GM23338 (cell line): ENCODE data around the gene VGLL4. TPM values are rescaled to one million over a fixed set of nuclear protein-coding genes. Genes with fewer than 3 reads are reported as not detected.

Experiments
- ATAC-seq: fragments of 200-7000 bp; cut with Tn5 transposase; 3 replicates; pipeline ENCODE4 v1.9.1; 2020
- DNase-seq: peaks from one replicate; pipeline ENCODE4 v3.0.0-alpha.2; 2015; ENCODE audit warnings: low spot score
- H2AFZ ChIP-seq: fragments of 200-600 bp; sonication (generic); 2 replicates; pipeline ENCODE4 v1.8.0; 2016; ENCODE audit warnings: antibody characterized with exemption, mild to moderate bottlenecking, moderate library complexity
- H3F3A ChIP-seq: fragments of 200-600 bp; sonication (generic); replicated peaks from 2 replicates; pipeline ENCODE4 v1.8.0; 2017; ENCODE audit warnings: antibody characterized with exemption, mixed run types, low read depth
- H3K27ac ChIP-seq: fragments of 200-600 bp; sonication (generic); 2 replicates; pipeline ENCODE4 v1.6.1; 2016; ENCODE audit warnings: low read depth
- H3K27me3 ChIP-seq: fragments of 200-600 bp; sonication (generic); 2 replicates; pipeline ENCODE4 v1.8.0; 2016; ENCODE audit warnings: mild to moderate bottlenecking, mixed run types, moderate library complexity; ENCODE audit not compliant: insufficient read depth
- H3K36me3 ChIP-seq: fragments of 200-600 bp; sonication (generic); 2 replicates; pipeline ENCODE4 v1.8.0; 2016; ENCODE audit warnings: mild to moderate bottlenecking; ENCODE audit not compliant: insufficient read depth
- H3K4me1 ChIP-seq: fragments of 200-600 bp; sonication (generic); 2 replicates; pipeline ENCODE4 v1.8.0; 2016; ENCODE audit warnings: mild to moderate bottlenecking, moderate library complexity; ENCODE audit not compliant: insufficient read depth
- H3K4me2 ChIP-seq: fragments of 200-600 bp; sonication (generic); 2 replicates; pipeline ENCODE4 v1.7.1; 2017; ENCODE audit warnings: mixed run types
- H3K4me3 ChIP-seq: fragments of 200-600 bp; sonication (generic); 2 replicates; pipeline ENCODE4 v1.6.1; 2016; ENCODE audit warnings: mixed run types
- H3K79me2 ChIP-seq: fragments of 200-600 bp; sonication (generic); replicated peaks from 2 replicates; pipeline ENCODE4 v1.8.0; 2017; ENCODE audit warnings: mild to moderate bottlenecking; ENCODE audit not compliant: insufficient read depth
- H3K9me2 ChIP-seq: fragments of 200-600 bp; sonication (generic); 2 replicates; pipeline ENCODE4 v1.8.0; 2017; ENCODE audit not compliant: insufficient read depth
- H4K20me1 ChIP-seq: fragments of 200-600 bp; sonication (generic); replicated peaks from 2 replicates; pipeline ENCODE4 v1.8.0; 2017; ENCODE audit warnings: mild to moderate bottlenecking; ENCODE audit not compliant: insufficient read depth
- H3K27ac Mint-ChIP-seq: 2 replicates; pipeline ENCODE4 v1.8.0; 2020; ENCODE audit warnings: inconsistent platforms, mild to moderate bottlenecking, moderate library complexity, mixed read lengths
- H3K27me3 Mint-ChIP-seq: 3 replicates; pipeline ENCODE4 v1.8.0; 2022; ENCODE audit warnings: low read depth, mild to moderate bottlenecking, moderate library complexity, mixed read lengths, inconsistent platforms; ENCODE audit not compliant: insufficient read depth, poor library complexity
- H3K36me3 Mint-ChIP-seq: 3 replicates; pipeline ENCODE4 v1.8.0; 2021; ENCODE audit warnings: low read depth, mild to moderate bottlenecking, inconsistent platforms, moderate library complexity, mixed read lengths
- H3K4me1 Mint-ChIP-seq: 3 replicates; pipeline ENCODE4 v1.8.0; 2020; ENCODE audit warnings: mild to moderate bottlenecking, inconsistent platforms, mixed read lengths
- H3K4me3 Mint-ChIP-seq: 3 replicates; pipeline ENCODE4 v1.8.0; 2021; ENCODE audit warnings: moderate library complexity, mild to moderate bottlenecking, inconsistent platforms, mixed read lengths
- H3K9me3 Mint-ChIP-seq: 3 replicates; pipeline ENCODE4 v1.8.0; 2020; ENCODE audit warnings: moderate library complexity, mild to moderate bottlenecking, inconsistent platforms, mixed read lengths
- CREB1 ChIP-seq: fragments of 250-450 bp; sonication (Bioruptor Pico); IDR thresholded peaks from 2 replicates; pipeline ENCODE4 v1.5.0; 2020; ENCODE audit warnings: low read depth, mild to moderate bottlenecking, moderate library complexity
- EZH2phosphoT487 ChIP-seq: fragments of 200-600 bp; sonication (generic); IDR thresholded peaks from one replicate; pipeline ENCODE4 v1.8.1; 2018; ENCODE audit warnings: antibody characterized with exemption; ENCODE audit not compliant: unreplicated experiment
- JUNB ChIP-seq: IDR thresholded peaks from one replicate; pipeline ENCODE4 v1.6.1; 2016; ENCODE audit warnings: antibody characterized with exemption; ENCODE audit not compliant: unreplicated experiment
- NANOG ChIP-seq: IDR thresholded peaks from 2 replicates; pipeline ENCODE4 v1.6.1; 2016; ENCODE audit warnings: antibody characterized with exemption, borderline replicate concordance
- POLR2AphosphoS5 ChIP-seq: IDR thresholded peaks from 2 replicates; pipeline ENCODE4 v1.6.1; 2016; ENCODE audit warnings: antibody characterized with exemption, low read depth
- REST ChIP-seq: IDR thresholded peaks from one replicate; pipeline ENCODE4 v1.6.1; 2018; ENCODE audit warnings: antibody characterized with exemption; ENCODE audit not compliant: unreplicated experiment
- STAT1 ChIP-seq: IDR thresholded peaks from one replicate; pipeline ENCODE4 v1.6.1; 2016; ENCODE audit warnings: antibody characterized with exemption; ENCODE audit not compliant: unreplicated experiment
- ZNF331 ChIP-seq: fragments of 250-450 bp; sonication (Bioruptor Pico); IDR thresholded peaks from 2 replicates; pipeline ENCODE4 v1.5.0; 2020; ENCODE audit warnings: low read depth, mild to moderate bottlenecking, moderate library complexity
- polyA plus RNA-seq: library from polyadenylated mRNA; unstranded; fragments of >200 nt; fragmentation: Nextera tagmentation; extraction: Ambion mirVana; gene quantifications from 2 replicates; pipeline ENCODE4 v1.2.1, GENCODE V29; 2016
- total RNA-seq: library from RNA; depleted of rRNA; stranded (reverse); fragments of >200 nt; shearing (Covaris generic); gene quantifications from 2 replicates; pipeline ENCODE4 v1.2.3, GENCODE V29; 2014
- TF ChIP-seq, protein P1 (sequence below): IDR thresholded peaks from 2 replicates; pipeline ENCODE4 v1.6.1; 2016; ENCODE audit warnings: antibody characterized with exemption
- TF ChIP-seq, protein P2 (sequence below), 2 experiments: fragments of 200-600 bp in 1 of 2; sonication (generic) in 1 of 2; conservative IDR thresholded peaks; 2 replicates each; pipeline versions ENCODE4 v1.5.1 to v1.6.1; 2016 to 2017; ENCODE audit warnings: antibody characterized with exemption in 2 of 2, low read depth in 2 of 2, mild to moderate bottlenecking in 2 of 2, moderate library complexity in 1 of 2

VGLL4 gene
- total and polyA plus RNA-seq, 2 experiments from 2014 or later: 20.8 to 45.9 TPM

- H2AFZ ChIP-seq: no peak overlapping the region
- no peak overlapping the region for H3K4me3 ChIP-seq
- no peaks in the 10 kb centered on the region for H3K9me2 ChIP-seq
- no peak overlapping the region for H3K27ac Mint-ChIP-seq
- peaks cover 100% of the 10 kb centered on the region for H3K79me2 ChIP-seq
- no peak overlapping the region for H3K4me2 ChIP-seq
- H3K4me1 Mint-ChIP-seq: peaks cover 44% of the 10 kb centered on the region
- no peak for TF ChIP-seq EZH2phosphoT487
- TF ChIP-seq, protein P1, sequence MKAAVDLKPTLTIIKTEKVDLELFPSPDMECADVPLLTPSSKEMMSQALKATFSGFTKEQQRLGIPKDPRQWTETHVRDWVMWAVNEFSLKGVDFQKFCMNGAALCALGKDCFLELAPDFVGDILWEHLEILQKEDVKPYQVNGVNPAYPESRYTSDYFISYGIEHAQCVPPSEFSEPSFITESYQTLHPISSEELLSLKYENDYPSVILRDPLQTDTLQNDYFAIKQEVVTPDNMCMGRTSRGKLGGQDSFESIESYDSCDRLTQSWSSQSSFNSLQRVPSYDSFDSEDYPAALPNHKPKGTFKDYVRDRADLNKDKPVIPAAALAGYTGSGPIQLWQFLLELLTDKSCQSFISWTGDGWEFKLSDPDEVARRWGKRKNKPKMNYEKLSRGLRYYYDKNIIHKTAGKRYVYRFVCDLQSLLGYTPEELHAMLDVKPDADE: no peak
- TF ChIP-seq REST: no peak
- no peak for TF ChIP-seq STAT1
- TF ChIP-seq JUNB: no peak
- no peak for TF ChIP-seq NANOG
- TF ChIP-seq, protein P2, sequence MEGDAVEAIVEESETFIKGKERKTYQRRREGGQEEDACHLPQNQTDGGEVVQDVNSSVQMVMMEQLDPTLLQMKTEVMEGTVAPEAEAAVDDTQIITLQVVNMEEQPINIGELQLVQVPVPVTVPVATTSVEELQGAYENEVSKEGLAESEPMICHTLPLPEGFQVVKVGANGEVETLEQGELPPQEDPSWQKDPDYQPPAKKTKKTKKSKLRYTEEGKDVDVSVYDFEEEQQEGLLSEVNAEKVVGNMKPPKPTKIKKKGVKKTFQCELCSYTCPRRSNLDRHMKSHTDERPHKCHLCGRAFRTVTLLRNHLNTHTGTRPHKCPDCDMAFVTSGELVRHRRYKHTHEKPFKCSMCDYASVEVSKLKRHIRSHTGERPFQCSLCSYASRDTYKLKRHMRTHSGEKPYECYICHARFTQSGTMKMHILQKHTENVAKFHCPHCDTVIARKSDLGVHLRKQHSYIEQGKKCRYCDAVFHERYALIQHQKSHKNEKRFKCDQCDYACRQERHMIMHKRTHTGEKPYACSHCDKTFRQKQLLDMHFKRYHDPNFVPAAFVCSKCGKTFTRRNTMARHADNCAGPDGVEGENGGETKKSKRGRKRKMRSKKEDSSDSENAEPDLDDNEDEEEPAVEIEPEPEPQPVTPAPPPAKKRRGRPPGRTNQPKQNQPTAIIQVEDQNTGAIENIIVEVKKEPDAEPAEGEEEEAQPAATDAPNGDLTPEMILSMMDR (conservative IDR thresholded peaks at IDR 0.05; ENCODE audit: low read depth in 2 of 2): no peak
- no peak for TF ChIP-seq ZNF331 (CRISPR knock-in tag)
- TF ChIP-seq CREB1 (CRISPR knock-in tag): no peak
- no peak for TF ChIP-seq POLR2AphosphoS5
- H3K36me3 Mint-ChIP-seq: no peaks in the 10 kb centered on the region
- no peaks in the 10 kb centered on the region for H3K9me3 Mint-ChIP-seq
- peaks cover 36% of the 10 kb centered on the region for H3K4me1 ChIP-seq
- no peak for ATAC-seq
- H3F3A ChIP-seq: no peaks in the 10 kb centered on the region
- H3K27me3 Mint-ChIP-seq: peaks cover 5% of the 10 kb centered on the region
- H3K27ac ChIP-seq: no peak overlapping the region
- DNase-seq: no peak
- H3K36me3 ChIP-seq: no peaks in the 10 kb centered on the region
- no peaks in the 10 kb centered on the region for H3K27me3 ChIP-seq
- H3K4me3 Mint-ChIP-seq: no peak overlapping the region
- H4K20me1 ChIP-seq: peaks cover 40% of the 10 kb centered on the region
Observed at GRCh38 chr3:11632564-11632963, 11.2 kb downstream of the VGLL4 start.

DNA sequence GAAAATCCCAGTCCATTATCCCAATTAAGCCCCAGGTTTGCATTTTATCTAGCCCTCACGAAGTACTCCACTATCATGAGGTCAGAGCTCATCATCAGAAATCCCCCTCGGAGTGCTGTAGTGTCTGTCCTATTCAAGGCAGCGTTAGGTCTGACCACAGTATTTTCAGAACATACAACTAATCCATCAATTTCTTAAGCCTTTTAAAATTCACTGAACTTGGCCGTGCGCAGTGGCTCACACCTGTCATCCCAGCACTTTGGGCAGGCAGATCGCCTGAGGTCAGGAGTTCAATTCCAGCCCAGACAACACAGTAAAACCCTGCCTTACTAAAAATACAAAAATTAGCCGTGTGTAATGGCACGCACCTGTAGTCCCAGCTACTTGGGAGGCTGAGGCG lies 11.9 kb downstream of the VGLL4 start:
- DNase-seq (no peak), ATAC-seq (no peak)
- Mint-ChIP-seq H3K9me3 (no peaks in the 10 kb centered on the region), H3K4me1 (peaks cover 42% of the 10 kb centered on the region), H3K27me3 (peaks cover 5% of the 10 kb centered on the region), H3K36me3 (no peaks in the 10 kb centered on the region), H3K4me3 (no peak overlapping the region), H3K27ac (no peak overlapping the region)
- no peak overlapping the region for H3K27ac ChIP-seq
- H3K4me3 ChIP-seq: no peak overlapping the region
- peaks cover 100% of the 10 kb centered on the region for H3K79me2 ChIP-seq
- H3K9me2 ChIP-seq: no peaks in the 10 kb centered on the region
- H3F3A ChIP-seq: no peaks in the 10 kb centered on the region
- H3K36me3 ChIP-seq: no peaks in the 10 kb centered on the region
- no peak overlapping the region for H3K4me2 ChIP-seq
- H3K4me1 ChIP-seq: peaks cover 31% of the 10 kb centered on the region
- no peaks in the 10 kb centered on the region for H3K27me3 ChIP-seq
- peaks cover 41% of the 10 kb centered on the region for H4K20me1 ChIP-seq
- no peak overlapping the region for H2AFZ ChIP-seq
- TF ChIP-seq NANOG: no peak
- no peak for TF ChIP-seq REST
